NCI-H2081 treated with DMSO at 0.1 percent for 48 hours (cell line): ENCODE measurements around the gene ERICH2.

Experiments used
- DNase-seq: peaks from one replicate; lab custom pipeline; 2025; lab: John Stamatoyannopoulos, UW

Gene ERICH2

GRCh38 chr2:170817093-170818035 lies 47.2 kb downstream of the ERICH2 start:
- no peak for DNase-seq

DNA sequence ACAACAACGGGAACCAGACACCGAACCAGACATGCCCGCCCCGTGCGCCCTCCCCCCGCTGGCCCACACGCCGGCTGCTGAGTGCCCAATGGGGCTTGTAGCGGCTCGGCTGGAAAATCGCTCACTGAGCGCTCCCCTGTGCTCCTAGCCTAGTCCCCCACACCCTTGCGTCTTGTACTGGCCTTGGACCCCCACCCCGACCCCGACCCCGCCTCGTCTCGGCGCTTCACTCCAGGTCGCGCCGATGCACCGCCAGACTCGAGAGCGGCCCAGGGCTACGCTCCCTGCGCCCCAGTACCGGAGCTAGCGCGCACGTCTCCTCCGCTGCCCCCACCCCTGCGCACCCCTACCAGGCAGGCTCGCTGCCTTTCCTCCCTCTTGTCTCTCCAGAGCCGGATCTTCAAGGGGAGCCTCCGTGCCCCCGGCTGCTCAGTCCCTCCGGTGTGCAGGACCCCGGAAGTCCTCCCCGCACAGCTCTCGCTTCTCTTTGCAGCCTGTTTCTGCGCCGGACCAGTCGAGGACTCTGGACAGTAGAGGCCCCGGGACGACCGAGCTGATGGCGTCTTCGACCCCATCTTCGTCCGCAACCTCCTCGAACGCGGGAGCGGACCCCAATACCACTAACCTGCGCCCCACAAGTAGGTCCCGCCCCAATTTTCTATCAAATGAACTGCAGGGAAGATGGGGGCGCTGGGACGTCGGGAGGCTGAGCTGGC lies 48.0 kb downstream of the ERICH2 start:
- no peak for DNase-seq

- no peak for DNase-seq
These were observed 48.7 kb downstream of the ERICH2 start for GRCh38 chr2:170818752-170819470.

- DNase-seq: no peak
These were observed 49.8 kb downstream of the ERICH2 start for GRCh38 chr2:170819680-170820664.

DNA sequence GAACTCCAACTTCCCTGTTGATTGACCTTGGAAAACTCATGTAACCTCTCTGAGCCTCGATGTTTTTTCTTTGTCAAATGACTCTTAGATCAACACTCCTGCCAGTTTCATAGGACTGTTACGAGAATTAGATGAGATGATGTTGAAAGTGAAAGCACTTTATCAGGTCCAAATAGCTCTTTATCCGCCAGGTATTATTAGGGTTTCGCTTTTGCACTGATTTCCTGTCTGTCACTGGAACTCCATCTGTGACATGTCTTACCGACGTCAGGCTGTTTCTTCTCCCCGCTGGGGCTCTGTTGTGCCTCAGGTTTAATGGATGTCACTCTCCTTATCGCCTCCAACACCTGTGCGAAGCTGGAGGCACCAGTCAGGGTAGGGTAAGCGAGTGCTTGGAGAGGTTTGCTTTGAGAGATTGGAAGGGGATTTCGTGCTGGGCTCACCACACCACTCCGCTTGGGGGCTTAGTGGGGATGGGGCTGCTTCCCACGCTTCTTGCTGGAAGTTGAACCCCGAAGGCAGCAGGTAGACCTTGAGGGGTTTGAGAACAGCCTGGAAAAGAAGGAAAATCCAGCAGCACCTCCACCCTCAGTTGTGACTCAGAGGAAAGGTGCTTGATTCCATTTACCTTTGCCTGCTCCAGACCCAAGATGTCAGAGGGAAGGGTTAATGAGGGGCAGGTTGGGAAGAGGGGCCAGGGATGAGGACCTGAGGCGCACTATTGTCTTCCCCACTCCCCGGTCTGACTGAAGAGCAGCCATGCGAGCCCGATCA lies 50.8 kb downstream of the ERICH2 start:
- no peak for DNase-seq

DNA sequence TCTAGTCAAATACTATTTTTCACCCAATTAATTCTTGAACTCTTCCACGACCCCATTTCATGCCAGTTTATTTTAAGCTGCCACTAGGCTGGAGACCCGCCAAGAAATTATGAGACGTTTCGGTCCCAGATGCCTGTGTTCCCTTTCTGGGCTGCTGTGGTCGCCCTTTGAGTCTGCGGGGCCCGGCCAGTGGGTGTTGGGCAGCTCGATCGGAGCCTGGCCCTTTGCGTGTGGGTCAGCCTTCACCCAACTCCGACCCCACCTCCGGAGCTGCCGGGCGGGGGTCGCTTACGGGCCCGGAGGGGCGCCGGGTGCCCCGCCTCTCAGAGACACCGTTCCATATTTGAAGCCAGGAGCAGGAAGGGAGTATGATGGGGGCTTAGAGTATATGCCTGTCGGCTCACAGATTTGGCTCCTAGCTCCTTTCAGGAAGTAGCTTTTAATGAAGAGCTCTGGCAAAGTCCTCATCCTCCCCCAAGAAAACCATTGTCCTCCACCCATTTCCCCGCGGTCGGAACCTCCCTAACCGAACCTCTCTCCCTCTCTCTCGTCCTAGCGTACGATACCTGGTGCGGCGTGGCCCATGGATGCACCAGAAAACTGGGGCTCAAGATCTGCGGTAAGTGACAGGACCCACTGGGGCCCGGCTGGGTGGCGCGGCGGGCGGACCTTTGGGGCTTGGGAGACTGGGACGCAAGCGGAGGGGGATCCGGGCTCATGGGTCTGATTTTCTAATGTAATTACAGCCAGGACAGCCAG lies 51.5 kb downstream of the ERICH2 start:
- DNase-seq: no peak

DNA sequence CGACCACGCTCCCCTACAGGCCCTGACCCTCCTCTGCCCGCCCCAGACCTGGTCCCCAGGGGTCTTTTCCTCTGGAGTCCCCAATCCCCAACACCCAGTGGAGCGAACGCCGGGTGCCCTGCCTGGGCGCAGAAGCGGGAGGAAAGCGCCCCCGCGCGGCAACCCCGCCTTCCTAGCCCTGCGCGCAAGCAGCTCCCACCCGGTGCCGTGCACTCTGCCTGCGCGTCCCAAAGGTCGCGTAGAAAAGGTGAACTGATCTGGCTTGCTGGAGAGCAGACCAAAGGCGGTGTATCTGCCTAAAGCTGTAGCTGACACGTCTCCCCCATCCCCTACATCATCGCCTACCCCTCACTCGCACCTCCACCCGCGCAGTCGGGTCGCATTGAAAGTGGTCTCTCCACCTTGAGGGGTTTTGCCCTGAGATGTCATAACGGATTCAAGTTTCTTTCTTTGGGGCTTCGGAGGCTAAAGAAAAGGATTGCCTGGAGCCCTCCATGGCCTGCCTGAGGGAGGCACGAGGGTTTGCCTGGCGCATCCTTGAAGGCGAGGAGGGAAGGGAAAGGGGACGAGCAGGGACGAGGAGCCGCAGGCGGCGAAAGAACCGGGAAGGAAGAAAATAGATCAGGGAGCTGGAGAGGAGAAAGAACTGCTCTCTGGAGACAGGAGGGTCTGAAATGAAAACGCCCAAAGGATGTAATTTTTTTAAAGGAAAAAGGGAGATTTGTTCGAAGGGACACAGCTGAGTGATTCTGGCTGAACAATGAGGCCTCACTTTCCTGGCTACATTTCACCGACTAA lies 52.3 kb downstream of the ERICH2 start:
- no peak for DNase-seq

GRCh38 chr2:170823088-170823897 lies 53.1 kb downstream of the ERICH2 start:
- no peak for DNase-seq

- DNase-seq: no peak
These were observed 53.7 kb downstream of the ERICH2 start for GRCh38 chr2:170823898-170824215.

DNA sequence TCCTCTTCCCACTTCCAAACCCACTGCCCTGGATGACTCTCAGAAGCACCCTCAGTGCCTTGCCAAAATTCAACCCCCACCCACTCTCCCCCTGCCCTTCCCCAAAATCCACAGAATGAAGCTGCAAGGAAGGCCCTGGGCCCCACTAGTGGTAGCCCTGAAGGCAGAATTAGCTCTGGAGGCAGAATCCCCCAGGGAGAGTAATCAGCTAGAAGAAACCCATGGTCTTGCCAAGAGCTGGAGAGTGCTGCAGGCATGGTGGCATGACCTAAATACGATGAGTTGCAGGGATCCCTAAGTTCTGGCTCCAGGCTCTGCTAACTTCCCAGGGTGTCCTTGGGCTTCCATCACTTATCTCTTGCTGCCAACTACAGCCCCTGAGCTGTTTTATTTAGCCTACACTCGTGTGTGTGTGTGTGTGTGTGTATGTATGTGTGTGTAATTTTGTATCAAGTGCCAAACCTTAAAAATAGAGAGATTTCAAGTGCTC lies 54.4 kb downstream of the ERICH2 start:
- DNase-seq: no peak

DNA sequence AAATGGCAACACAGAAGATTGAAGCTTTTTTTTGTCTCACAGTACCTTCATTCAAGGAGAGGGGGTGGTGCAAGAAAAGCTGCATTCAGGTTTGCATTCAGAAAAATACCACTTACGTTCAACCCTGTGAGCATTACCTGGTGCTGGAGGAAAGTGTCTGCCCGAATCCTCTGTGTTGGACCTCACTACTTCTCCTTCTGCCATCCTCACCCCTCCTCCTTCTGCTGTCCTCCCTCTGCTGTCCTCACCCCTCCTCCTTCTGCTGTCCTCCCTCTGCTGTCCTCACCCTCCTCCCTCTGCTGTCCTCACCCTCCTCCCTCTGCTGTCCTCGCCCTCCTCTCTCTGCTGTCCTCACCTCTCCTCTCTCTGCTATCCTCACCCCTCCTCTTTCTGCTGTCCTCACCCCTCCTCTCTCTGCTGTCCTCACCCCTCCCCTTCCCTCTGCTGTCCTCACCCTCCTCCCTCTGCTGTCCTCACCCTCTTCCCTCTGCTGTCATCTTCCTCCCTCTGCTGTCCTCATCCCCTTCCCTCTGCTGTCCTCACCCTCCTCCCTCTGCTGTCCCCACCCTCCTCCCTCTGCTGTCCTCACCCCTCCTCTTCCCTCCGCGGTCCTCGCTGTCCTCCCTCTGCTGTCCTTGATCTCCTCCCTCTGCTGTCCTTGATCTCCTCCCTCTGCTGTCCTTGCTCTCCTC lies 57.8 kb downstream of the ERICH2 start:
- DNase-seq: no peak

GRCh38 chr2:170828533-170828916 lies 58.3 kb downstream of the ERICH2 start:
- DNase-seq: no peak

DNA sequence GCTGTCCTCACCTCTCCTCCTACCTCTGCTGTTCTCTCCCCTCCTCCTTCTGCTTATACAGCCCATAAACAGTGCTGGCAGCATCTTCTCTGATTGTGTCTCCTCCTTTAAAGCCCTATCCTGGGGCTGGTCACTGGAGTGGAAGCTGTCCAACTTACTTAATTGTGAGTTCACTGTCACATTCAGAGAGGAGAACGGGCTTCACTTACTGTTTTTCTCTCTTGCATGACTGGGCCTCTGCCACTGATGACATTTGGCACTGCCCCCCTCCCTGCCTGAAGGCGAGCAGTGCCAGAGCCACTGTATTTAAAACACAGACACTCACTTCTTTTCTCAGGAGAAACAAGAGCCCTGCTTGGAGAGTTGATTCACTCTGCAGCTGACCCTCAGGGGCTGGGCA lies 58.9 kb downstream of the ERICH2 start:
- DNase-seq: no peak

- no peak for DNase-seq
These were observed 60.0 kb downstream of the ERICH2 start for GRCh38 chr2:170830166-170830565.

- DNase-seq: no peak
These were observed 60.9 kb downstream of the ERICH2 start for GRCh38 chr2:170831115-170831514.

GRCh38 chr2:170836027-170836426 lies 65.8 kb downstream of the ERICH2 start:
- no peak for DNase-seq

GRCh38 chr2:170840717-170841210 lies 70.6 kb downstream of the ERICH2 start:
- DNase-seq: no peak
